ENCODE measurements around the gene NUAK2.

GRCh38 chr1:205319081-205320018 lies 2.2 kb downstream of the NUAK2 start:
- no peak for TF ChIP-seq POLR2A (IDR thresholded peaks at IDR 0.05)
- TF ChIP-seq CTCF (IDR thresholded peaks at IDR 0.05), result no peak
